Lung (tissue), 12 donors: ENCODE data around the gene FILIP1L. TPM values are rescaled to one million over a fixed set of nuclear protein-coding genes. Genes with fewer than 3 reads are reported as not detected.

ENCODE experiments used
- ATAC-seq: fragments of 200-7000 bp; cut with Tn5 transposase; one replicate; pipeline ENCODE4 v1.9.1; 2020; ENCODE audit warnings: moderate number of reproducible peaks; ENCODE audit not compliant: insufficient read depth, low FRiP score
- DNase-seq, 3 donors: peaks; one replicate each; pipeline ENCODE4 v3.0.0-alpha.2; 2013 to 2017
- H3K27ac ChIP-seq, 2 donors: one replicate each; pipeline ENCODE4 v1.5.1; 2013; ENCODE audit warnings: mild to moderate bottlenecking in 2 of 2, moderate library complexity in 2 of 2, control low read depth in 1 of 2, inconsistent platforms in 1 of 2, low read depth in 1 of 2, low read length in 1 of 2
- H3K27me3 ChIP-seq, 3 donors: one replicate each; pipeline ENCODE4 v1.5.1; 2013; ENCODE audit warnings: low read length in 2 of 3; ENCODE audit not compliant: control insufficient read depth in 3 of 3, insufficient read depth in 3 of 3
- H3K36me3 ChIP-seq, 4 donors: one replicate each; pipeline ENCODE4 v1.5.1; 2013; ENCODE audit warnings: low read length in 4 of 4, mild to moderate bottlenecking in 1 of 4, moderate library complexity in 1 of 4; ENCODE audit not compliant: control insufficient read depth in 4 of 4, insufficient read depth in 4 of 4
- H3K4me1 ChIP-seq, 5 donors: one replicate each; pipeline ENCODE4 v1.5.1; 2013; ENCODE audit warnings: low read length in 5 of 5, mild to moderate bottlenecking in 2 of 5, moderate library complexity in 1 of 5; ENCODE audit not compliant: control insufficient read depth in 5 of 5, insufficient read depth in 5 of 5
- H3K4me3 ChIP-seq: one replicate; pipeline ENCODE4 v1.5.1; 2013; ENCODE audit warnings: mild to moderate bottlenecking, control low read depth, moderate library complexity
- H3K9ac ChIP-seq, 2 donors: one replicate each; pipeline ENCODE4 v1.5.1; 2013; ENCODE audit warnings: low read length in 2 of 2, control low read depth in 1 of 2; ENCODE audit not compliant: insufficient read depth in 1 of 2
- H3K9me3 ChIP-seq, 4 donors: one replicate each; pipeline ENCODE4 v1.5.1; 2013; ENCODE audit warnings: low read length in 3 of 4, mild to moderate bottlenecking in 1 of 4, moderate library complexity in 1 of 4; ENCODE audit not compliant: control insufficient read depth in 4 of 4, insufficient read depth in 3 of 4
- CTCF ChIP-seq: IDR thresholded peaks from 2 replicates; pipeline ENCODE4 v1.5.1; 2012; ENCODE audit warnings: mild to moderate bottlenecking; ENCODE audit errors: control extremely low read depth, extremely low read depth
- WGBS, 2 donors: extraction: QIAGEN DNeasy Blood & Tissue Kit; methylation state at CpG; one replicate each; pipeline ENCODE4 v1.1.7; 2013; 5-methylcytosine and 5-hydroxymethylcytosine counted together
- polyA plus RNA-seq, 2 donors: library from polyadenylated mRNA; stranded (reverse); fragments of 200-250 nt; gene quantifications; one replicate each; pipeline ENCODE4 v1.2.1, GENCODE V29; 2013
- total RNA-seq, 2 donors: library from RNA; depleted of rRNA in 1 of 2; stranded (reverse); fragments of >200 nt in 1 of 2; gene quantifications; one replicate each; pipeline ENCODE4 v1.2.1, GENCODE V29; 2014 to 2021
- donor health status: control.
- donor health status: control.
- donor health status: Bipolar disorder and iron deficiency.
- donor health status: healthy.
- donor health status: DM: yes; HTN: yes; CAD: no.

FILIP1L gene
- total and polyA plus RNA-seq, 4 donors: 8.3 to 27.8 (median 22.5) TPM

- Histone ChIP-seq H3K9me3 (no peaks in the 10 kb centered on the region), H3K27ac (no peak overlapping the region), H3K9ac (no peak overlapping the region), H3K36me3 (no peaks in the 10 kb centered on the region), H3K4me3 (no peak overlapping the region), H3K4me1 (peaks cover 3 to 7% (median 6%) of the 10 kb centered on the region in 5 donors), H3K27me3 (no peaks in the 10 kb centered on the region)
- DNase-seq: no peak
- WGBS, 2 donors: 98 to 100% methylated on average over 3 of the region's 3 CpGs
- peak; percentile 10 for ATAC-seq
- no peak for TF ChIP-seq CTCF
Observed at GRCh38 chr3:99965681-99966408, 148.5 kb downstream of the FILIP1L start.

GRCh38 chr3:99965077-99965476 is 149.2 kb downstream of the FILIP1L start:
- Histone ChIP-seq H3K27me3 (no peaks in the 10 kb centered on the region), H3K9me3 (no peaks in the 10 kb centered on the region), H3K4me3 (no peak overlapping the region), H3K9ac (no peak overlapping the region), H3K36me3 (no peaks in the 10 kb centered on the region), H3K4me1 (peaks cover 3 to 10% (median 6%) of the 10 kb centered on the region in 5 donors), H3K27ac (peak overlapping the region in 1 of 2 donors; percentile 14)
- WGBS, 2 donors: 95 to 100% methylated on average over 1 of the region's 1 CpG
- TF ChIP-seq CTCF: no peak
- no peak for ATAC-seq
- no peak for DNase-seq

GRCh38 chr3:99962703-99963102 is 151.6 kb downstream of the FILIP1L start:
- DNase-seq: no peak
- 88 to 92% methylated on average over 2 of the region's 2 CpGs for WGBS, 2 donors
- Histone ChIP-seq H3K27ac (no peak overlapping the region), H3K9me3 (no peaks in the 10 kb centered on the region), H3K36me3 (no peaks in the 10 kb centered on the region), H3K4me3 (no peak overlapping the region), H3K4me1 (peaks cover 4 to 10% (median 7%) of the 10 kb centered on the region in 5 donors), H3K9ac (no peak overlapping the region), H3K27me3 (no peaks in the 10 kb centered on the region)
- TF ChIP-seq CTCF: no peak
- no peak for ATAC-seq
